ENCODE data around the gene CDH10.

Gene CDH10

GRCh38 chr5:24635209-24635608, 9.6 kb downstream of the CDH10 start:
- Histone ChIP-seq H3K9me3 (ENCODE audit: control insufficient read depth, low read length) (no peaks in the 10 kb centered on the region), H3K27ac (ENCODE audit: insufficient read depth, low read depth, low read length, poor library complexity, severe bottlenecking) (no peak overlapping the region), H3K36me3 (ENCODE audit: control insufficient read depth, insufficient read depth, low read length) (no peaks in the 10 kb centered on the region), H3K27me3 (ENCODE audit: control insufficient read depth, insufficient read depth, low read length, poor library complexity, severe bottlenecking) (no peaks in the 10 kb centered on the region), H3K4me1 (ENCODE audit: control insufficient read depth, insufficient read depth, low read length) (no peaks in the 10 kb centered on the region), H3K4me3 (ENCODE audit: insufficient read depth, low read depth, low read length) (no peak overlapping the region)
- 72 to 87% methylated on average over 5 of the region's 5 CpGs for WGBS, 2 experiments

- no peaks in the 10 kb centered on the region for H3K9me3 ChIP-seq (ENCODE audit: control insufficient read depth, low read length)
- WGBS, 2 experiments = 2 to 5% methylated on average over 3 to 4 of the region's 4 CpGs
- no peak overlapping the region for H3K4me3 ChIP-seq (ENCODE audit: insufficient read depth, low read depth, low read length)
- H3K27ac ChIP-seq (ENCODE audit: insufficient read depth, low read depth, low read length, poor library complexity, severe bottlenecking) = no peak overlapping the region
- no peaks in the 10 kb centered on the region for H3K36me3 ChIP-seq (ENCODE audit: control insufficient read depth, insufficient read depth, low read length)
- H3K4me1 ChIP-seq (ENCODE audit: control insufficient read depth, insufficient read depth, low read length) = no peaks in the 10 kb centered on the region
- no peaks in the 10 kb centered on the region for H3K27me3 ChIP-seq (ENCODE audit: control insufficient read depth, insufficient read depth, low read length, poor library complexity, severe bottlenecking)
Measured at GRCh38 chr5:24633715-24634325, 11.0 kb downstream of the CDH10 start.

GRCh38 chr5:24632353-24632752, 12.4 kb downstream of the CDH10 start:
- H3K9me3 ChIP-seq (ENCODE audit: control insufficient read depth, low read length) = no peaks in the 10 kb centered on the region
- no peaks in the 10 kb centered on the region for H3K36me3 ChIP-seq (ENCODE audit: control insufficient read depth, insufficient read depth, low read length)
- no peak overlapping the region for H3K4me3 ChIP-seq (ENCODE audit: insufficient read depth, low read depth, low read length)
- no peaks in the 10 kb centered on the region for H3K27me3 ChIP-seq (ENCODE audit: control insufficient read depth, insufficient read depth, low read length, poor library complexity, severe bottlenecking)
- no peak overlapping the region for H3K27ac ChIP-seq (ENCODE audit: insufficient read depth, low read depth, low read length, poor library complexity, severe bottlenecking)
- no peaks in the 10 kb centered on the region for H3K4me1 ChIP-seq (ENCODE audit: control insufficient read depth, insufficient read depth, low read length)

- H3K4me1 ChIP-seq (ENCODE audit: control insufficient read depth, insufficient read depth, low read length) = no peaks in the 10 kb centered on the region
- H3K27me3 ChIP-seq (ENCODE audit: control insufficient read depth, insufficient read depth, low read length, poor library complexity, severe bottlenecking) = no peaks in the 10 kb centered on the region
- H3K36me3 ChIP-seq (ENCODE audit: control insufficient read depth, insufficient read depth, low read length) = no peaks in the 10 kb centered on the region
- H3K27ac ChIP-seq (ENCODE audit: insufficient read depth, low read depth, low read length, poor library complexity, severe bottlenecking) = no peak overlapping the region
- H3K4me3 ChIP-seq (ENCODE audit: insufficient read depth, low read depth, low read length) = no peak overlapping the region
- H3K9me3 ChIP-seq (ENCODE audit: control insufficient read depth, low read length) = no peaks in the 10 kb centered on the region
Measured at GRCh38 chr5:24630918-24631317, 13.9 kb downstream of the CDH10 start.

GRCh38 chr5:24629798-24630197, 15.0 kb downstream of the CDH10 start:
- Histone ChIP-seq H3K27me3 (ENCODE audit: control insufficient read depth, insufficient read depth, low read length, poor library complexity, severe bottlenecking) (no peaks in the 10 kb centered on the region), H3K4me1 (ENCODE audit: control insufficient read depth, insufficient read depth, low read length) (no peaks in the 10 kb centered on the region), H3K9me3 (ENCODE audit: control insufficient read depth, low read length) (no peaks in the 10 kb centered on the region), H3K36me3 (ENCODE audit: control insufficient read depth, insufficient read depth, low read length) (no peaks in the 10 kb centered on the region), H3K4me3 (ENCODE audit: insufficient read depth, low read depth, low read length) (no peak overlapping the region), H3K27ac (ENCODE audit: insufficient read depth, low read depth, low read length, poor library complexity, severe bottlenecking) (no peak overlapping the region)
- WGBS, 2 experiments = 91 to 94% methylated on average over 1 of the region's 1 CpG

- H3K36me3 ChIP-seq (ENCODE audit: control insufficient read depth, insufficient read depth, low read length) = no peaks in the 10 kb centered on the region
- no peak overlapping the region for H3K27ac ChIP-seq (ENCODE audit: insufficient read depth, low read depth, low read length, poor library complexity, severe bottlenecking)
- no peaks in the 10 kb centered on the region for H3K9me3 ChIP-seq (ENCODE audit: control insufficient read depth, low read length)
- no peaks in the 10 kb centered on the region for H3K4me1 ChIP-seq (ENCODE audit: control insufficient read depth, insufficient read depth, low read length)
- no peak overlapping the region for H3K4me3 ChIP-seq (ENCODE audit: insufficient read depth, low read depth, low read length)
- H3K27me3 ChIP-seq (ENCODE audit: control insufficient read depth, insufficient read depth, low read length, poor library complexity, severe bottlenecking) = no peaks in the 10 kb centered on the region
Measured at GRCh38 chr5:24624872-24625271, 19.9 kb downstream of the CDH10 start.

GRCh38 chr5:24623624-24624023, 21.2 kb downstream of the CDH10 start:
- 78% methylated on average over 1 of the region's 1 CpG; no CpG with 5 or more reads in 1 of the 2 experiments for WGBS, 2 experiments
- no peaks in the 10 kb centered on the region for H3K27me3 ChIP-seq (ENCODE audit: control insufficient read depth, insufficient read depth, low read length, poor library complexity, severe bottlenecking)
- no peaks in the 10 kb centered on the region for H3K4me1 ChIP-seq (ENCODE audit: control insufficient read depth, insufficient read depth, low read length)
- no peak overlapping the region for H3K4me3 ChIP-seq (ENCODE audit: insufficient read depth, low read depth, low read length)
- no peaks in the 10 kb centered on the region for H3K36me3 ChIP-seq (ENCODE audit: control insufficient read depth, insufficient read depth, low read length)
- H3K27ac ChIP-seq (ENCODE audit: insufficient read depth, low read depth, low read length, poor library complexity, severe bottlenecking) = no peak overlapping the region
- no peaks in the 10 kb centered on the region for H3K9me3 ChIP-seq (ENCODE audit: control insufficient read depth, low read length)

- H3K27me3 ChIP-seq (ENCODE audit: control insufficient read depth, insufficient read depth, low read length, poor library complexity, severe bottlenecking) = no peaks in the 10 kb centered on the region
- no peak overlapping the region for H3K27ac ChIP-seq (ENCODE audit: insufficient read depth, low read depth, low read length, poor library complexity, severe bottlenecking)
- no peak overlapping the region for H3K4me3 ChIP-seq (ENCODE audit: insufficient read depth, low read depth, low read length)
- no peaks in the 10 kb centered on the region for H3K9me3 ChIP-seq (ENCODE audit: control insufficient read depth, low read length)
- WGBS, 2 experiments = 62 to 68% methylated on average over 4 to 5 of the region's 5 CpGs
- H3K4me1 ChIP-seq (ENCODE audit: control insufficient read depth, insufficient read depth, low read length) = no peaks in the 10 kb centered on the region
- H3K36me3 ChIP-seq (ENCODE audit: control insufficient read depth, insufficient read depth, low read length) = no peaks in the 10 kb centered on the region
Measured at GRCh38 chr5:24623031-24623430, 21.7 kb downstream of the CDH10 start.

GRCh38 chr5:24621792-24622191, 23.0 kb downstream of the CDH10 start:
- no peak overlapping the region for H3K27ac ChIP-seq (ENCODE audit: insufficient read depth, low read depth, low read length, poor library complexity, severe bottlenecking)

GRCh38 chr5:24616566-24616965, 28.2 kb downstream of the CDH10 start:
- Histone ChIP-seq H3K4me3 (ENCODE audit: insufficient read depth, low read depth, low read length) (no peak overlapping the region), H3K9me3 (ENCODE audit: control insufficient read depth, low read length) (no peaks in the 10 kb centered on the region), H3K36me3 (ENCODE audit: control insufficient read depth, insufficient read depth, low read length) (no peaks in the 10 kb centered on the region), H3K27me3 (ENCODE audit: control insufficient read depth, insufficient read depth, low read length, poor library complexity, severe bottlenecking) (no peaks in the 10 kb centered on the region), H3K4me1 (ENCODE audit: control insufficient read depth, insufficient read depth, low read length) (no peaks in the 10 kb centered on the region), H3K27ac (ENCODE audit: insufficient read depth, low read depth, low read length, poor library complexity, severe bottlenecking) (no peak overlapping the region)
- WGBS, 2 experiments = 95 to 100% methylated on average over 1 of the region's 1 CpG

More at GRCh38 chr5:24621792-24622191, 23.0 kb downstream of the CDH10 start:
- Histone ChIP-seq H3K9me3 (ENCODE audit: control insufficient read depth, low read length) (no peaks in the 10 kb centered on the region), H3K27me3 (ENCODE audit: control insufficient read depth, insufficient read depth, low read length, poor library complexity, severe bottlenecking) (no peaks in the 10 kb centered on the region), H3K36me3 (ENCODE audit: control insufficient read depth, insufficient read depth, low read length) (no peaks in the 10 kb centered on the region), H3K4me1 (ENCODE audit: control insufficient read depth, insufficient read depth, low read length) (no peaks in the 10 kb centered on the region), H3K4me3 (ENCODE audit: insufficient read depth, low read depth, low read length) (no peak overlapping the region)
- WGBS, 2 experiments = 81 to 88% methylated on average over 5 to 6 of the region's 6 CpGs

GRCh38 chr5:24615159-24615558, 29.6 kb downstream of the CDH10 start:
- Histone ChIP-seq H3K36me3 (ENCODE audit: control insufficient read depth, insufficient read depth, low read length) (no peaks in the 10 kb centered on the region), H3K9me3 (ENCODE audit: control insufficient read depth, low read length) (no peaks in the 10 kb centered on the region), H3K4me3 (ENCODE audit: insufficient read depth, low read depth, low read length) (no peak overlapping the region), H3K27me3 (ENCODE audit: control insufficient read depth, insufficient read depth, low read length, poor library complexity, severe bottlenecking) (no peaks in the 10 kb centered on the region), H3K27ac (ENCODE audit: insufficient read depth, low read depth, low read length, poor library complexity, severe bottlenecking) (no peak overlapping the region), H3K4me1 (ENCODE audit: control insufficient read depth, insufficient read depth, low read length) (no peaks in the 10 kb centered on the region)
- 94 to 98% methylated on average over 3 of the region's 4 CpGs for WGBS, 2 experiments

All from ectodermal cell (in vitro differentiated cells).